Measurements from ENCODE around the gene ASIC4.

Gene ASIC4

GRCh38 chr2:219498280-219499057 is 15.8 kb upstream of the ASIC4 start, which contains the start of gene GMPPA:
Gene GMPPA, plus strand, starts transcription at chr2:219498891. Its CDS starts 1,085 bp downstream, at chr2:219499976.
- Histone ChIP-seq H3K4ac (ENCODE audit: low read depth, low read length) (peak within 1 kb of the TSS; percentile 88), H4K5ac (ENCODE audit: low read length) (peak within 1 kb of the TSS; percentile 60), H3K79me1 (ENCODE audit: low read length) (peaks cover 2% of the 10 kb centered on the region), H2AK5ac (ENCODE audit: low read length) (peak within 1 kb of the TSS; percentile 7), H3K18ac (ENCODE audit: low read length) (peak within 1 kb of the TSS; percentile 66), H2BK15ac (replicated peaks; ENCODE audit: low read depth) (no peak within 1 kb of the TSS), H3K4me3 (ENCODE audit: low read length) (peak within 1 kb of the TSS; percentile 78), H3K9ac (ENCODE audit: low read length) (peak within 1 kb of the TSS; percentile 94), H3K27ac (ENCODE audit: low read depth, low read length) (peak within 1 kb of the TSS; percentile 25), H3K23ac (ENCODE audit: low read length) (peak within 1 kb of the TSS; percentile 25), H2BK5ac (ENCODE audit: low read length) (peak within 1 kb of the TSS; percentile 61), H3K79me2 (ENCODE audit: control insufficient read depth, insufficient read depth, low read length) (no peaks in the 10 kb centered on the region), H3K56ac (ENCODE audit: low read length) (peak within 1 kb of the TSS; percentile 96), H2BK120ac (ENCODE audit: low read depth, low read length) (no peak within 1 kb of the TSS), H3K36me3 (ENCODE audit: control insufficient read depth, insufficient read depth, low read length) (no peaks in the 10 kb centered on the region), H3K27me3 (ENCODE audit: insufficient read depth, low read length, poor library complexity) (peaks cover 20% of the 10 kb centered on the region), H3K4me2 (ENCODE audit: low read length) (peak within 1 kb of the TSS; percentile 73), H4K8ac (ENCODE audit: low read depth, low read length) (no peak within 1 kb of the TSS), H3K4me1 (ENCODE audit: control insufficient read depth, low read depth, low read length) (peaks cover 17% of the 10 kb centered on the region)
- no CpG with 5 or more reads among the region's 49 CpGs for WGBS (ENCODE audit: extremely low coverage, insufficient coverage, low lambda C conversion rate)
- peak; percentile 100 for DNase-seq

- WGBS (ENCODE audit: extremely low coverage, insufficient coverage, low lambda C conversion rate): no CpG with 5 or more reads among the region's 3 CpGs
- H3K79me1 ChIP-seq (ENCODE audit: low read length): peaks cover 2% of the 10 kb centered on the region
- peak overlapping the region; percentile 96 for H3K56ac ChIP-seq (ENCODE audit: low read length)
- H4K8ac ChIP-seq (ENCODE audit: low read depth, low read length): no peak overlapping the region
- peak overlapping the region; percentile 94 for H3K9ac ChIP-seq (ENCODE audit: low read length)
- H2BK120ac ChIP-seq (ENCODE audit: low read depth, low read length): no peak overlapping the region
- peak overlapping the region; percentile 66 for H3K18ac ChIP-seq (ENCODE audit: low read length)
- no peak overlapping the region for H2BK15ac ChIP-seq (replicated peaks; ENCODE audit: low read depth)
- peaks cover 20% of the 10 kb centered on the region for H3K27me3 ChIP-seq (ENCODE audit: insufficient read depth, low read length, poor library complexity)
- no peak overlapping the region for H3K23ac ChIP-seq (ENCODE audit: low read length)
- peak overlapping the region; percentile 61 for H2BK5ac ChIP-seq (ENCODE audit: low read length)
- no peak overlapping the region for H4K5ac ChIP-seq (ENCODE audit: low read length)
- H3K79me2 ChIP-seq (ENCODE audit: control insufficient read depth, insufficient read depth, low read length): no peaks in the 10 kb centered on the region
- H3K36me3 ChIP-seq (ENCODE audit: control insufficient read depth, insufficient read depth, low read length): no peaks in the 10 kb centered on the region
- H3K4me2 ChIP-seq (ENCODE audit: low read length): peak overlapping the region; percentile 73
- peak overlapping the region; percentile 88 for H3K4ac ChIP-seq (ENCODE audit: low read depth, low read length)
- peak overlapping the region; percentile 78 for H3K4me3 ChIP-seq (ENCODE audit: low read length)
- H2AK5ac ChIP-seq (ENCODE audit: low read length): no peak overlapping the region
- DNase-seq: no peak
- H3K4me1 ChIP-seq (ENCODE audit: control insufficient read depth, low read depth, low read length): peaks cover 17% of the 10 kb centered on the region
- H3K27ac ChIP-seq (ENCODE audit: low read depth, low read length): no peak overlapping the region
Measured at GRCh38 chr2:219499058-219499307, 15.3 kb upstream of the ASIC4 start.

GRCh38 chr2:219499555-219499954 is 14.7 kb upstream of the ASIC4 start:
- peaks cover 2% of the 10 kb centered on the region for H3K79me1 ChIP-seq (ENCODE audit: low read length)
- H2BK120ac ChIP-seq (ENCODE audit: low read depth, low read length): no peak overlapping the region
- no peak overlapping the region for H2BK15ac ChIP-seq (replicated peaks; ENCODE audit: low read depth)
- H3K27me3 ChIP-seq (ENCODE audit: insufficient read depth, low read length, poor library complexity): peaks cover 20% of the 10 kb centered on the region
- H3K79me2 ChIP-seq (ENCODE audit: control insufficient read depth, insufficient read depth, low read length): no peaks in the 10 kb centered on the region
- H3K27ac ChIP-seq (ENCODE audit: low read depth, low read length): no peak overlapping the region
- peak overlapping the region; percentile 9 for H2BK5ac ChIP-seq (ENCODE audit: low read length)
- peaks cover 17% of the 10 kb centered on the region for H3K4me1 ChIP-seq (ENCODE audit: control insufficient read depth, low read depth, low read length)
- no CpG with 5 or more reads among the region's 1 CpG for WGBS (ENCODE audit: extremely low coverage, insufficient coverage, low lambda C conversion rate)
- no peak overlapping the region for H3K4ac ChIP-seq (ENCODE audit: low read depth, low read length)
- H3K23ac ChIP-seq (ENCODE audit: low read length): no peak overlapping the region
- no peak overlapping the region for H3K4me3 ChIP-seq (ENCODE audit: low read length)
- H3K56ac ChIP-seq (ENCODE audit: low read length): peak overlapping the region; percentile 96
- no peak for DNase-seq
- no peaks in the 10 kb centered on the region for H3K36me3 ChIP-seq (ENCODE audit: control insufficient read depth, insufficient read depth, low read length)
- H3K18ac ChIP-seq (ENCODE audit: low read length): no peak overlapping the region
- H2AK5ac ChIP-seq (ENCODE audit: low read length): peak overlapping the region; percentile 7
- no peak overlapping the region for H4K8ac ChIP-seq (ENCODE audit: low read depth, low read length)
- peak overlapping the region; percentile 94 for H3K9ac ChIP-seq (ENCODE audit: low read length)
- peak overlapping the region; percentile 73 for H3K4me2 ChIP-seq (ENCODE audit: low read length)
- peak overlapping the region; percentile 60 for H4K5ac ChIP-seq (ENCODE audit: low read length)

- Histone ChIP-seq H3K9ac (ENCODE audit: low read length) (peak overlapping the region; percentile 7), H3K4me1 (ENCODE audit: control insufficient read depth, low read depth, low read length) (peaks cover 17% of the 10 kb centered on the region), H3K36me3 (ENCODE audit: control insufficient read depth, insufficient read depth, low read length) (no peaks in the 10 kb centered on the region), H2BK120ac (ENCODE audit: low read depth, low read length) (no peak overlapping the region), H3K27ac (ENCODE audit: low read depth, low read length) (no peak overlapping the region), H3K4me2 (ENCODE audit: low read length) (no peak overlapping the region), H3K18ac (ENCODE audit: low read length) (no peak overlapping the region), H3K79me2 (ENCODE audit: control insufficient read depth, insufficient read depth, low read length) (no peaks in the 10 kb centered on the region), H2BK15ac (replicated peaks; ENCODE audit: low read depth) (no peak overlapping the region), H3K4me3 (ENCODE audit: low read length) (no peak overlapping the region), H4K8ac (ENCODE audit: low read depth, low read length) (no peak overlapping the region), H3K27me3 (ENCODE audit: insufficient read depth, low read length, poor library complexity) (peaks cover 20% of the 10 kb centered on the region), H3K56ac (ENCODE audit: low read length) (peak overlapping the region; percentile 96), H3K79me1 (ENCODE audit: low read length) (peaks cover 2% of the 10 kb centered on the region), H3K4ac (ENCODE audit: low read depth, low read length) (no peak overlapping the region), H2BK5ac (ENCODE audit: low read length) (no peak overlapping the region), H3K23ac (ENCODE audit: low read length) (no peak overlapping the region), H2AK5ac (ENCODE audit: low read length) (no peak overlapping the region), H4K5ac (ENCODE audit: low read length) (no peak overlapping the region)
- WGBS (ENCODE audit: extremely low coverage, insufficient coverage, low lambda C conversion rate): no CpG with 5 or more reads among the region's 2 CpGs
- DNase-seq: peak; percentile 78
Measured at GRCh38 chr2:219500135-219500534, 14.1 kb upstream of the ASIC4 start.

DNA sequence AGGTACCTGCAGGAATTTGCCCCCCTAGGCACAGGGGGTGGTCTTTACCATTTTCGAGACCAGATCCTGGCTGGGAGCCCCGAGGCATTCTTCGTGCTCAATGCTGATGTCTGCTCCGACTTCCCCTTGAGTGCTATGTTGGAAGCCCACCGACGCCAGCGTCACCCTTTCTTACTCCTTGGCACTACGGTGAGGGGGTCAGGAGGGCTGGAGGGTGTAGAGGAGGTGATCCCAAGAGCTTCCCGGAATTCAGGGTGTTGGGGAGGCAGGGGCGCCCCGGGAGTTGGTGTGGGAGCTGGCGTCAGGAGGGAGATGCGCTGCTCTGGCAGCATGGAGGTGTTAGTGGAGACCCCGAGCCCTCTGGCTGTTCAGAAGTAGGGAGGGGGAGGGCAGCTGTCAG is 12.4 kb upstream of the ASIC4 start:
- no peak overlapping the region for H2BK5ac ChIP-seq (ENCODE audit: low read length)
- no CpG with 5 or more reads among the region's 14 CpGs for WGBS (ENCODE audit: extremely low coverage, insufficient coverage, low lambda C conversion rate)
- H4K8ac ChIP-seq (ENCODE audit: low read depth, low read length): no peak overlapping the region
- H2BK15ac ChIP-seq (replicated peaks; ENCODE audit: low read depth): no peak overlapping the region
- H3K23ac ChIP-seq (ENCODE audit: low read length): no peak overlapping the region
- peaks cover 17% of the 10 kb centered on the region for H3K4me1 ChIP-seq (ENCODE audit: control insufficient read depth, low read depth, low read length)
- peaks cover 2% of the 10 kb centered on the region for H3K79me1 ChIP-seq (ENCODE audit: low read length)
- no peak overlapping the region for H3K56ac ChIP-seq (ENCODE audit: low read length)
- no peak overlapping the region for H3K9ac ChIP-seq (ENCODE audit: low read length)
- H3K4ac ChIP-seq (ENCODE audit: low read depth, low read length): no peak overlapping the region
- no peak overlapping the region for H2BK120ac ChIP-seq (ENCODE audit: low read depth, low read length)
- no peak overlapping the region for H2AK5ac ChIP-seq (ENCODE audit: low read length)
- no peak overlapping the region for H3K27ac ChIP-seq (ENCODE audit: low read depth, low read length)
- H3K27me3 ChIP-seq (ENCODE audit: insufficient read depth, low read length, poor library complexity): peaks cover 8% of the 10 kb centered on the region
- no peak for DNase-seq
- no peak overlapping the region for H4K5ac ChIP-seq (ENCODE audit: low read length)
- H3K4me3 ChIP-seq (ENCODE audit: low read length): no peak overlapping the region
- no peaks in the 10 kb centered on the region for H3K79me2 ChIP-seq (ENCODE audit: control insufficient read depth, insufficient read depth, low read length)
- H3K4me2 ChIP-seq (ENCODE audit: low read length): no peak overlapping the region
- H3K36me3 ChIP-seq (ENCODE audit: control insufficient read depth, insufficient read depth, low read length): no peaks in the 10 kb centered on the region
- no peak overlapping the region for H3K18ac ChIP-seq (ENCODE audit: low read length)

GRCh38 chr2:219502618-219503017 is 11.7 kb upstream of the ASIC4 start:
- DNase-seq: peak; percentile 47
- H3K9ac ChIP-seq (ENCODE audit: low read length): no peak overlapping the region
- H2BK5ac ChIP-seq (ENCODE audit: low read length): no peak overlapping the region
- H4K5ac ChIP-seq (ENCODE audit: low read length): no peak overlapping the region
- H3K56ac ChIP-seq (ENCODE audit: low read length): no peak overlapping the region
- H3K79me2 ChIP-seq (ENCODE audit: control insufficient read depth, insufficient read depth, low read length): no peaks in the 10 kb centered on the region
- H4K8ac ChIP-seq (ENCODE audit: low read depth, low read length): no peak overlapping the region
- H3K4me3 ChIP-seq (ENCODE audit: low read length): no peak overlapping the region
- no peak overlapping the region for H3K4me2 ChIP-seq (ENCODE audit: low read length)
- H3K4ac ChIP-seq (ENCODE audit: low read depth, low read length): no peak overlapping the region
- no peak overlapping the region for H2BK120ac ChIP-seq (ENCODE audit: low read depth, low read length)
- no peak overlapping the region for H2AK5ac ChIP-seq (ENCODE audit: low read length)
- peaks cover under 1% of the 10 kb centered on the region for H3K27me3 ChIP-seq (ENCODE audit: insufficient read depth, low read length, poor library complexity)
- H3K79me1 ChIP-seq (ENCODE audit: low read length): peaks cover 2% of the 10 kb centered on the region
- H3K23ac ChIP-seq (ENCODE audit: low read length): no peak overlapping the region
- H3K4me1 ChIP-seq (ENCODE audit: control insufficient read depth, low read depth, low read length): peaks cover 18% of the 10 kb centered on the region
- no peak overlapping the region for H3K18ac ChIP-seq (ENCODE audit: low read length)
- no peak overlapping the region for H3K27ac ChIP-seq (ENCODE audit: low read depth, low read length)
- no peaks in the 10 kb centered on the region for H3K36me3 ChIP-seq (ENCODE audit: control insufficient read depth, insufficient read depth, low read length)
- H2BK15ac ChIP-seq (replicated peaks; ENCODE audit: low read depth): no peak overlapping the region
